PC-9 (cell line): ENCODE results near the gene F13B. TPM values are rescaled to one million over a fixed set of nuclear protein-coding genes. Genes with fewer than 3 reads are reported as not detected.

Experiments used
- BruUV-seq: library from RNA; stranded (reverse); fragments of 400-500 nt; replicated peaks from 2 replicates; lab custom pipeline; 2021; lab: Mats Ljungman, UMichigan
- CTCF ChIA-PET: fragments of 300-600 bp; sonication (Branson Sonifier 250); formaldehyde crosslinking; loops from one replicate; lab custom pipeline; 2022; ENCODE audit warnings: antibody characterized with exemption; lab: Charles Lee
- POLR2A ChIA-PET: fragments of 300-600 bp; sonication (Branson Sonifier 250); formaldehyde crosslinking; loops from one replicate; lab custom pipeline; 2022; ENCODE audit warnings: antibody characterized with exemption; ENCODE audit not compliant: unreplicated experiment; lab: Charles Lee
- DNase-seq, 2 experiments: peaks; one replicate each; pipeline versions ENCODE4 v3.0.0 to v3.0.0-alpha.2; 2015 to 2022; ENCODE audit warnings: mixed read lengths in 1 of 2
- H2AFZ ChIP-seq: fragments of 200-600 bp; sonication (generic); 2 replicates; pipeline ENCODE4 v1.8.1; 2017; ENCODE audit warnings: antibody characterized with exemption
- H3F3A ChIP-seq: fragments of 200-600 bp; sonication (generic); 2 replicates; pipeline ENCODE4 v1.8.1; 2017; ENCODE audit warnings: antibody characterized with exemption, mild to moderate bottlenecking, low read depth; ENCODE audit not compliant: insufficient read depth
- H3K27ac ChIP-seq: fragments of 200-600 bp; sonication (generic); 2 replicates; pipeline ENCODE4 v1.6.1; 2016; ENCODE audit warnings: mixed run types
- H3K27me3 ChIP-seq: fragments of 200-600 bp; sonication (generic); 2 replicates; pipeline ENCODE4 v1.6.1; 2016; ENCODE audit warnings: low read depth, mixed run types; ENCODE audit not compliant: insufficient read depth
- H3K36me3 ChIP-seq: fragments of 200-600 bp; sonication (generic); 2 replicates; pipeline ENCODE4 v1.6.1; 2016; ENCODE audit warnings: low read depth, mixed run types
- H3K4me1 ChIP-seq: fragments of 200-600 bp; sonication (generic); replicated peaks from 2 replicates; pipeline ENCODE4 v1.6.1; 2016; ENCODE audit warnings: mixed run types; ENCODE audit not compliant: insufficient read depth
- H3K4me2 ChIP-seq: fragments of 200-600 bp; sonication (generic); 2 replicates; pipeline ENCODE4 v1.6.1; 2017; ENCODE audit warnings: mixed run types
- H3K4me3 ChIP-seq: fragments of 200-600 bp; sonication (generic); 2 replicates; pipeline ENCODE4 v1.6.1; 2016; ENCODE audit warnings: mixed run types
- H3K79me2 ChIP-seq: fragments of 200-600 bp; sonication (generic); 2 replicates; pipeline ENCODE4 v1.6.1; 2017; ENCODE audit warnings: low read depth, mixed run types
- H3K9me2 ChIP-seq: fragments of 200-600 bp; sonication (generic); 2 replicates; pipeline ENCODE4 v1.8.1; 2017; ENCODE audit warnings: mild to moderate bottlenecking; ENCODE audit not compliant: insufficient read depth
- H3K9me3 ChIP-seq: fragments of 200-600 bp; sonication (generic); 2 replicates; pipeline ENCODE4 v1.8.1; 2016; ENCODE audit warnings: low read depth; ENCODE audit not compliant: insufficient read depth
- H4K20me1 ChIP-seq: fragments of 200-600 bp; sonication (generic); 2 replicates; pipeline ENCODE4 v1.8.1; 2017; ENCODE audit not compliant: insufficient read depth
- EZH2 ChIP-seq: fragments of 200-600 bp; sonication (generic); IDR thresholded peaks from 2 replicates; pipeline ENCODE4 v1.8.0; 2017; ENCODE audit warnings: antibody characterized with exemption, low read depth
- intact Hi-C: fragments of 100-400 bp; cut with micrococcal nuclease; formaldehyde crosslinking; loops from one replicate; pipeline ENCODE4 v1.10.0; 2022; ENCODE audit not compliant: unreplicated experiment
- total RNA-seq: library from RNA; stranded (reverse); gene quantifications from 2 replicates; pipeline ENCODE4 v1.2.3, GENCODE V29; 2021
- TF ChIP-seq, protein P1 (sequence below): fragments of 200-600 bp; sonication (generic); conservative IDR thresholded peaks from 2 replicates; pipeline ENCODE4 v1.6.1; 2017; ENCODE audit warnings: mixed run types, antibody characterized with exemption, mild to moderate bottlenecking, moderate library complexity

The F13B gene
- total RNA-seq, 1 experiment from 2014 or later = not detected

DNA sequence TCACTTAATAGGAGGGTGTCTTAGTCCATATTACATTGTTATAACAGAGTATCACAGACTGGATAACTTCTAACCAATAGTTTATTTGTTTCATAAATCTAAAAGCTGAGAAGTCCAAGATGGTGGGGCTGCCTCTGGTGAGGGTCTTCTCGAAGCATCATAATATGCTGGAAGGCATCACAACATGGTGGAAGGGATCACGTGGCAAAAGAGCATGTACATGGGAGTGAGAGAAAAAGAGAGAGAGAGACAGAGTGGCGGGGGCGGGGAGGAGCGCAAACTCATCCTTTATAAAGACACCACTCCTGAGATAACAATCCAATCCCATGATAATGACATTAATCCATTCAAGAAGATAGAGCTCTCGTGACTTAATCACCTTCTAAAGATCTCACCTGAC is 58.2 kb downstream of the F13B start:
- no peak for TF ChIP-seq EZH2
- TF ChIP-seq, protein P1, sequence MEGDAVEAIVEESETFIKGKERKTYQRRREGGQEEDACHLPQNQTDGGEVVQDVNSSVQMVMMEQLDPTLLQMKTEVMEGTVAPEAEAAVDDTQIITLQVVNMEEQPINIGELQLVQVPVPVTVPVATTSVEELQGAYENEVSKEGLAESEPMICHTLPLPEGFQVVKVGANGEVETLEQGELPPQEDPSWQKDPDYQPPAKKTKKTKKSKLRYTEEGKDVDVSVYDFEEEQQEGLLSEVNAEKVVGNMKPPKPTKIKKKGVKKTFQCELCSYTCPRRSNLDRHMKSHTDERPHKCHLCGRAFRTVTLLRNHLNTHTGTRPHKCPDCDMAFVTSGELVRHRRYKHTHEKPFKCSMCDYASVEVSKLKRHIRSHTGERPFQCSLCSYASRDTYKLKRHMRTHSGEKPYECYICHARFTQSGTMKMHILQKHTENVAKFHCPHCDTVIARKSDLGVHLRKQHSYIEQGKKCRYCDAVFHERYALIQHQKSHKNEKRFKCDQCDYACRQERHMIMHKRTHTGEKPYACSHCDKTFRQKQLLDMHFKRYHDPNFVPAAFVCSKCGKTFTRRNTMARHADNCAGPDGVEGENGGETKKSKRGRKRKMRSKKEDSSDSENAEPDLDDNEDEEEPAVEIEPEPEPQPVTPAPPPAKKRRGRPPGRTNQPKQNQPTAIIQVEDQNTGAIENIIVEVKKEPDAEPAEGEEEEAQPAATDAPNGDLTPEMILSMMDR = no peak
- intact Hi-C loops = no loop called here
- CTCF ChIA-PET = no interaction called here

GRCh38 chr1:197003132-197003531 is 63.9 kb downstream of the F13B start:
- Histone ChIP-seq H3K36me3 (no peaks in the 10 kb centered on the region), H3K79me2 (no peaks in the 10 kb centered on the region), H3K4me1 (no peaks in the 10 kb centered on the region), H3K27me3 (no peaks in the 10 kb centered on the region), H3K9me3 (no peaks in the 10 kb centered on the region), H3F3A (no peaks in the 10 kb centered on the region), H3K9me2 (no peaks in the 10 kb centered on the region), H3K4me3 (no peak overlapping the region), H2AFZ (no peak overlapping the region), H4K20me1 (no peaks in the 10 kb centered on the region), H3K4me2 (no peak overlapping the region), H3K27ac (no peak overlapping the region)
- BruUV-seq = no TSS peak
- intact Hi-C loops = no loop called here
- no peak for DNase-seq
- CTCF ChIA-PET = no interaction called here
- TF ChIP-seq, protein P1 = no peak
- no peak for TF ChIP-seq EZH2
- POLR2A ChIA-PET = no interaction called here

More for the DNA sequence above, 58.2 kb downstream of the F13B start:
- POLR2A ChIA-PET = no interaction called here
- no peaks in the 10 kb centered on the region for H3K79me2 ChIP-seq
- H3K4me3 ChIP-seq = no peak overlapping the region
- peak overlapping the region; percentile 61; the same call in 1 of the 2 replicates for H2AFZ ChIP-seq
- H3K9me3 ChIP-seq = no peaks in the 10 kb centered on the region
- H3F3A ChIP-seq = no peaks in the 10 kb centered on the region
- H3K4me2 ChIP-seq = no peak overlapping the region
- no peaks in the 10 kb centered on the region for H3K27me3 ChIP-seq
- H3K4me1 ChIP-seq = no peaks in the 10 kb centered on the region
- H3K9me2 ChIP-seq = no peaks in the 10 kb centered on the region
- no peak overlapping the region for H3K27ac ChIP-seq
- DNase-seq = no peak
- H3K36me3 ChIP-seq = no peaks in the 10 kb centered on the region
- BruUV-seq = no TSS peak
- H4K20me1 ChIP-seq = no peaks in the 10 kb centered on the region

- Histone ChIP-seq H3K27me3 (no peaks in the 10 kb centered on the region), H3K9me3 (no peaks in the 10 kb centered on the region), H3K36me3 (no peaks in the 10 kb centered on the region), H3K27ac (no peak overlapping the region), H3K79me2 (no peaks in the 10 kb centered on the region), H3K4me2 (no peak overlapping the region), H3K4me1 (no peaks in the 10 kb centered on the region), H2AFZ (no peak overlapping the region), H3K9me2 (no peaks in the 10 kb centered on the region), H4K20me1 (no peaks in the 10 kb centered on the region), H3F3A (no peaks in the 10 kb centered on the region), H3K4me3 (no peak overlapping the region)
- DNase-seq = no peak
- BruUV-seq = no TSS peak
- intact Hi-C loops = no loop called here
- no peak for TF ChIP-seq EZH2
- TF ChIP-seq, protein P1 = no peak
- ChIA-PET POLR2A (no interaction called here), CTCF (no interaction called here)
Observed at GRCh38 chr1:197001828-197002227, 65.2 kb downstream of the F13B start.
